NCI-H2196 treated with DMSO at 0.1 percent for 48 hours (cell line): ENCODE data around the gene GJD3.

Experiments
- DNase-seq: peaks from one replicate; lab custom pipeline; 2025; ENCODE audit not compliant: unreplicated experiment; lab: John Stamatoyannopoulos, UW

Gene GJD3

DNA sequence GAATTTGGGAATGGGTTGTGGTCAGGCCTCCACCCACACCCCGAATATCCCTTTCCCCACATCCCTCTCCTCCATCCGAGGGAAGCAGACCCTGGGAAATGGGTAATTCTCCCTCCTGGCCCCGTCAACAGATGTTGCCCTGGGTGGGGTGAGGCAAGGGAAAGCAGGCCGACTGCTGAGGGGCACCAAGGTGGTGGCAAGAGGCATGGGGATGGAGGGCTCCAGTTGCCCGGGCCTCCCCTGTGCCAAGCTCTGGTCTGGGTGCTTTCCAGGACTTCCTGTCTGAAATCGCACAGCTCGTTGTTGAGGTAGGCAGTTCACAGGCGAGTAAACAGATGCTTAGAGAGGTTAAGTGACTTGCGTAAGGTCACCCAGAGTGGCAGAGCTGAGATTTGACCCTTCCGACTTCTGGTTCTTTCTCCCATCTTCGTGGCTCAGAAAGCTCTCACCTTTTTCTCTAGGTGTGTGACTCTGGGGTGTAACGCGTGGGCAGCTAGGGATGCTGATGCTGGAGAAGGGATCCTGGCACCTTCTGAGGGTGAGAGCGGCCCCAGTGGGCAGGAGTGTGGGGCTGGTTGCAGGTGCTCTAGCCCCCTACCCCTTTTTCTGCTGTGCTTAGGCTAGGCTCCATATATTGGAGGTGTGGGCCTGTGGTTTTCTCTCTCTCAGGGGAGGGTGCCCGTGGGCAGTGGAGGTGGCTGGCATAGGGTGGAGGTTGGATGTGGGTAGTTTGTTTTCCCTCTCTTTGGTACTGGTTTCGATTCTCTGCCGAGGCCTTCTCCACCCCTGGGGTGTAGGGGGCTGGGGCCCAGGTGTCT is 38.3 kb downstream of the GJD3 start:
- DNase-seq = no peak

DNA sequence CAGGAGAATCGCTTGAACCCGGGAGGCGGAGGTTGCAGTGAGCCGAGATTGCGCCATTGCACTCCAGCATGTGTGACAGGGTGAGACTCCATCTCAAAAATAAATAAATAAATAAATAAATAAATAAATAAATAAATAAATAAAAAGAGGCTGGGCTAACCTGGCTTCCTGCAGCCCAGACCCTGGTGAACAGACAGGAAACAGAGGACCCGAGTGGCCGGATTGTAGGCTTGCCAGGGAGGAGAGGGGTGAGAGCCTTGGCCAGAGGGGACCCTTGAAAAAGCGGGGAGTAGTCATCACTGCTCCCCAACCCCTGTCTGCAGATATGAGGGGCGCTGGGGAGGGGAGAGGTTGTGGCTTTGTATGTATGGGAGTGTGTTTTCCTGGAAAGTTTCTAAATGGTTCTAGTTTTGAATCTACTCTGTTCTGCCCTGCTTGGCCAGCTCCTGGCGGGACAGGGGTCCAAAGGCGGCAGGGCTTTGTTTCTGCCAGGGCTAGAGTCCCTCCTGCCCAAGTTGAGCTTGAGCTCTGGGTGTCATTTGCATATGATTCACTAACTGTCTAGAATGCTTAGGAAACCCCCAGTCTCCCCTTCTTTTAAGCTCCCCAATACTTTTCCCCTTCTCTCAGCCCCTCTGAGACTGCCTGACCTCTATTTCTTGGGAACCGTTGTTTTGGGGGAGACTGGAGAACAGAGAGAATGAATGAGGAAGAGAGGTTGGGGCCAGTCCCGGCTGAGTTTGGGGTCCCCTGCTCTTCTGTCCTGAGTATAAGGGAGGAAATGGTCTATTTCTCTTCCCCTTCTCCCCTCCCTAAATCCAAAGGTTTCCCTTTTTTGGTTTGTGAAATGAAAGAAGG is 39.2 kb downstream of the GJD3 start:
- DNase-seq = no peak

DNA sequence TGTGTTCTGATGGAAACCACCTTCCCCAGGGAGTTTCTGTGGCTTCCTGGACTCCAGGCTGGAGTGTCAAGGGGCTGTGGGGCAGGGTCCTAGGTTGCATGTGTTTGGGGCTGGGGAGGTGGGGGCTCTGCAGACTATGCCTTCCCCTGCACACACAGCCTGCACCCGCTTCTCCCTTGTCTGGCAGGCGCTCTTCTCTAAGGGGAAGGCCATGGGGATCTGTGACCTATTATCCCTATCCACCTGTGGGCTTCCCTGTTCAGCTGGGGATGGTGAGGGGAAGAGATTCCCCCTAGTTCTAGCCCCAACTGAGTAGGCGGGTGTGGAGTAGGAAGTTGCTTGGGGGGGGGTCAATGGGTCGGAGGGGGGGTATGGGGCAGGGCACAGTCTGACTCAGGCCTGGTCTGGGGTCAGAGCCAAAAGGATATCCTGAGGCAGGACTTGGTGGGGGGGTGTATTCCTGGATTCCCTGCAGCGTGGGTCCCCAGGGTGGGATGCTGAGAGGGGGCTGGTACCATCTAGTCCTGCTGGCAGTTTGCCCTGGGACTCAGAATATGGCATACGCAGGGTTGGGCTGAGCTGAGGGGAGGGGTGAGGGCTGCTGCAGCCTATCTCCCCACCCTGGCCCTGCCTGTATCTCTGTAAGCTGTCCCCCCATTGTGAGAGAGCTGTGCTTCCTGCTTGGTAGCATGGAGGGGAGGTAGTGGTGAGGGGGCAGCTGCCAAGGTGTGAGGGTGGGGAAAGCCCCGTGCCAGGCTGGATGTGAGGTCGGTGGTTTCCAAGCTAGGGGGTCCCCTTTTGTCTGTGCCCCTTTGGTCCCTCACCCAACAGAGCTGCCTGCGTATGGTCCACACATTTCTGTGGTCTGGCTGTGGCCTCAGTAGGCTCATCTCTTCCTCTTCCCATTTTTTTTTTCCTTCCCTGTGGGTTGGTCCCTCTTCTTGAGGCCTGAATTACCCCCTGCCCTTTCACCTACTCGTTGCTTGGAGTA is 40.9 kb downstream of the GJD3 start:
- DNase-seq = no peak

GRCh38 chr17:40322358-40323315 is 41.9 kb downstream of the GJD3 start:
- DNase-seq = no peak

DNA sequence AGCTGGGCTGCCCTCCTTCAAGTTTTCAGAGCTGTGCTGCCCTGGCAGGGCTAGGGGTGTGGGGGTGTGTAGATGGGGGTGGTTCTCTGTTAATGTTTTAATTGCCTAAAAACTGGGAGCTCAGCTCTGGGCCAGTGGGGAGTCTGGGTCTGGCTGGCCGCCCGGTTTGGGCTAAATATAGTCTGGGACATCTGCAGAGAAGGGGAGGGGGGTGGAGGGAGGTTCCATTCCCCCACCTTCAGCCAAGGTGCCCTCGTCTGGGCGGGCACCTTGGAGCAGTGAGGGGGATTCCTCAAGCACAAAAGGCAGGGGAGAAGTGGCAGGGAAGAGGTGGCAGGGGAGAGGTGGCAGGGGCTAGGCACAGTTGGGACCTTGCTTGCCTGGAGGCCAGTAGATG is 42.6 kb downstream of the GJD3 start:
- no peak for DNase-seq

- no peak for DNase-seq
Observed at GRCh38 chr17:40321524-40321929, 43.0 kb downstream of the GJD3 start.

DNA sequence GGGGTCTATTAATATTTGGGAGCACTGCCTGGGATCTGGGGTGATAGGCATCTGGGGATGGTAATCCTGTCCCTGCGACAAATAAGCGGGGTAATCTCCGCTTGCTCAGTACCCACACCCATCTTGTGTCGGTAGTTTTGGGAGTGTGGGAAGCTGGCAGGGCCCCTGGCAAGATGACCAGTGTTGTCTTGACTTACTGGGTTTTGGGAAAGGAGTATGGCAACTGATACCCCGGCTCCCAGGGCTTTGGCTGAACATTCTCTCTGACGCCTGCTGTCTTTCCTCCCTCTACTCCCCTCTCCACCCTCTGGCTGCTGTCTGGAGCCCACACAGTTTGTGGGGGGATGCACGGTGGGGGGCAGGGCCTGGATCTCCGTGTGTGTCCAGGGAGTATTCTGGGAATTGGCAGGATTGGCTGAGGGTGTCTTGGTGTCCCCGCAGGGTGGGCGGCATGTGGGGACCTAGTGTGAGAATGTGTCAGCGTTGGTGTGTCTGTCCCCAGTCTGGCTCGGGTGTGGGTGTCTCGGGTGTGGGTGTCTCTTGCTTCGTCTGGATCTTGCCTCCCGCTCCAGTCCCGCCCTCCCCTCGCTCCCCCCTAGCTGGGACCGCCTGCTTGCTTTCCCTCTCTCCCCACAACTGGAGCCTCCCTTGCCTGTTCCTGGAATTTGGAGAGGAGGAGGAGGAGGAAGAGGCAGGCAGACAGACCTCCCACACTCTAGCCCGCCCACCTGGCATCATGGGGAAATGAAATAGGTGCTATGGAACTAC is 43.6 kb downstream of the GJD3 start:
- no peak for DNase-seq

DNA sequence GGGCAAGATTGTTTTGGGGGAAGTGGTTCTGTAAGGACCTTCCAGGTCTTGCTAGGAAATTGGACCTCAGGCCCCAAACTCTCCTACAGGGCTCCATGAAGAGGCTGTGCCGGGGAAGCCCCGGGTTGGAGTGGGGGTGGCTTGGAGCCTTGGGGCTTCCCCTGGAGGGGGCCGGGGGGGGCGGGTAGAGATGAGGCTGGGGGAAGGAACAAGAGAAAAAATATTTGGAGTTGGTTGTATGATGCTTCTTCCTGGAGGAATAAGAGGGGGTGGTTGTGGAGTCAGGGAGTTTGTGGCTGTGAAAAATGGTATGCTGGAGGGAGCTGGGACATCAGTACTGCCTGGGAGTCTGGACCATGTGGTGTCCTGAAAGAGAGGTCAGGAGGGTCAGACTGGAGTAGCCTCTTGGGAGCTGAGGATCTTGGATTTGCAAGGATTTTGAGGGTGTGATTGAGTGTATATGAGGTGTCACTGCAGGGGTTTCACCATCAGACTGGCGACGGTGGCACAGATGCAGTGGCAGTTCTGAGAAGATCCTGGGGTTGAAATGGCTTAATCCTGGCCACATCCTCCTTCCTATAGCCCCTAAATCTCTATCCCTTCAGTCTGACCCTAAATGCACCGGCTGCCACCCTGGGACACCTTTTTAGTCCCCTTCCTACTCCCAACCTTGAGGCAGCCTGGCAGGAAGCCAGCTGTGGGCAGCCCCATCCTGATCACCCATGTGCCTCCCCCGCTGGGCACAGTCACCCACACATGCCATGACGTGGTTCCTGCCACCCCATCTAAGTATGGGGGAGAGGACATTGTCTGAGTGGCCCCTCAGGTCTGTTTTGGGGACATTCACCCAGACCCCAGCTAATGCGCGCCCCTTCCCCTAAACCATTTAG is 44.6 kb downstream of the GJD3 start:
- no peak for DNase-seq

DNA sequence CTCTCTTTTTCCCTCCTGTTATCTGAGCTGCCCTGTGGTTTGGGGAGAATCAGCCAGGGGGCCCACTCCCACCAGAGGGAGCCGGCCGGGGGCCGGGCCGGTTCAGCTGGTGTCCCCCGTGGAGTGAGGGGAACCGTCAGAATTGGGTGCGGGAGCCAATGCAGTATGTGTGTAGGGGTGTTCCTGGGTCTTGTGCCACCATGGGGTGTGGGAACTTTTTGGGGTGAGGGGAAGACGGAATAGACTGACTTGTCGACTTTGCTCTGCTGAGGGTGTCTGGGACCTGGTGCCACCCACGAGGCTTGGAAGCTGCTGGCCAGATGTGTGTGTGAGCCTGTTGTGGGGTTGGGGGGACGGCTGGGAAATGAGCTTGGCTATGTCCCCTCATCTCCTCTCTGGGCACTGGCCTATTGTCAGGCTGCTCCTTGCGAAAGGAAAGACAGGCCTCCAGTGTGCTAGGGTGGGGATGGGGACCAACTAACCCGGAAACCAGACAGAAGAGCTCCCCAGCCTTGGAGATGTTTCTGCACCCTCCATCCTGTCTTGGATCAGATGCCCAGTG is 45.6 kb downstream of the GJD3 start:
- no peak for DNase-seq

DNA sequence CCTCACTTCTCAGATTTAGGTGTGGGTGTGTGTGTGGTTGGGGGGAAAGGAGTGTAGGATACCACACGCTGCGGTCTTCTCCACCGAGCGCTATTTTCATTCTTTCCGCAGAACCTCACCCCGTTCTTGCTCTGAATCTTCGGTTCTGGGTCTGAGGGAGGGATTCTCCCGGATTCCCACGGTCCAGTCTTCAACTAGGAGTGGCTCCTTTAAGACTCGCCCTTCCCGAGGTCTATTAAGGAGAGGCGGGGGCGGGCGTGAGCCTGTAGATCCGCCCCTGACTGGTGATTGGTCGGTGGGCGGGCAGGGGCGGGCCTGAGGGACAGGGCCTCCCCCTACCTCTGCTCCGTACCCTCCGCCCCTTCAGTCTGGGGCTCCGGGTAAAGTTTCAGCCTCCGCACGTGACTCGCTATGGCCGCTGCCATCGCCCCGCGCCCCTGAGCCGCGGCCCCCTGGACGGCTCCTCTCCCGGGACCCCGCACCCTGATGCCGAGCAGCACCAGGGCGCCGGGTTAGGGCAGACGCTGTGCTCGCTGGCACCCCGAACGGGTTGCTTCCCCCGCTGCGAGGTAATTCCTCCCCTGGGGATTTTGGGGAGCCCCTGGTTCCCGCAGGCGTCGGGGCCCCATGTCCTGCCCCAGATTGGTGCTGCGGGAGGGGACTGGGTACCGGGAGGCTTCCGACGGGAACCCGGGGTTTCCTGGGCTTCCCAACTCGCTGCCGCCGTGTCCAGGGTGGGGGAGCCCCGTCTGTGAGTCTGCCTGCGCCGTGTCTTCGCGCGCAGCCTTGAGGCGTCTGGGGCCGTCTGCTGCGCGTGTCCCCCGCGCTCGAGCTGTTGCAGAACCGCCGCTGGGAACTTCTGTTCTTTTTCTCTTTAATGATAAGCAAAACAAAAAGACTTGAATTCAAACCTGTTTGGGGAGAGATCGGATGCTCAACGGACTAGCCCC is 46.4 kb downstream of the GJD3 start:
- peak; percentile 68 for DNase-seq

DNA sequence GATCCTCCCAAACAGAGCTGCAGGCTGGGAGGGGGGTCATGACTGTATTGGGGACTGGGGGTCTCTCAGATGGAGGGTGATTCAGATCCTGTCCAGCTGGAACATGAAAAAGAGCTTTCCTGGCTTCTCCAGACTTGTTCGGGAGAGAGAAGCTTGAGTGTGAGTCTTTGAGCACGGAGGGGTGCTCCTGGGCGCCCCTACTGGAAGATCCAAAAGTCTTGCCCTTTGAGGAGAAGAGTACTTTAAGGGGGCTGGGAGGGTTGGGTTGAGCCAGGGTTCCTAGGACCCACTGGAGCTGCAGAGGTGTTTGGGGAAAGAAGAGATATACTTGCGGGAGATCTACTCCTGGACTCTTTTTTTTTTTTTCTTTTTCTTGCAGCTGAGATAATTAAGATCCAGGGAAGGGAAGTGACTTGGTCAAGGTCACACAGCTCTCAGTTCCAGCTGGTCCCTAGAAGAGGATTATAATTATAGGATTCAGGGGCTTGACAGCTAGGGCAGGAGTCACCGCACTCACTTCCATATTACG is 47.1 kb downstream of the GJD3 start:
- DNase-seq = no peak

DNA sequence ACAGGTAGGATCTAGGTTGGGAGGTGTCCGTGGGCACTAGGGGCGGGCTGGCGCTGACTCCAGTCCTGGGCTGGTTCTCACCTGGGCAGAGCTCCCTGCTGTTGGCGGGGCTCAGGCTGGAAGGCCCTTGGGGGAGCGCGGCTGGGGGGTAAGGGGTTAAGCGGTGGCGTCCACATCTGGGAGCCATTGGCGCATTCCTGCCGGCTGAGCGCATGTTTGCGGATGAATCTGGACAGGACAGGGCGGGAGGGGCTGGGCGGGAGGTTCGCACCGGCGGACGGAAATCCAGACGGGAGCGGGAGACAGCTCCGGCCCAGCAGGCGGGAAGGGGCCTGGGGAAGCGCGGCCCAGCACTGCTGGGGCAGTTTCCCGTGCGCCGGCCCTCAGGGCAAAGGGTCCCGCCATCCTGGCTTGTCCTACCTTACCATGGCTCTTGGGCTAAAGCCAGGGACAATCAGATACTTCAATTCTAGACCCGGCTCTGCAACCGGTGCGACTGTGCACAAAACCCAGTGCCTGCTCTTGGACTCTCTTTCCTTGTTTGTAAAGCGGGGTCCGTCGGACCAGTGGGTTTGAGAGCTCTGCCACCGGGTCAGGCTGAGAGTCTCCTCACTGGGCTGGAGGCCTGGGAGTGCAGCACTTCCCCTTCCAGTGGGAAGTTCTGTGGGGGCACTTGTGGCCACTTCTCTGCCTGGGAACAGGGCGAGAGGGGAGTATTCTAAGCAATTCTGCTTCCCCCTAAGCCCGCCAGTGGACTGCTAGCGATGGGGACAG is 47.8 kb downstream of the GJD3 start:
- no peak for DNase-seq

DNA sequence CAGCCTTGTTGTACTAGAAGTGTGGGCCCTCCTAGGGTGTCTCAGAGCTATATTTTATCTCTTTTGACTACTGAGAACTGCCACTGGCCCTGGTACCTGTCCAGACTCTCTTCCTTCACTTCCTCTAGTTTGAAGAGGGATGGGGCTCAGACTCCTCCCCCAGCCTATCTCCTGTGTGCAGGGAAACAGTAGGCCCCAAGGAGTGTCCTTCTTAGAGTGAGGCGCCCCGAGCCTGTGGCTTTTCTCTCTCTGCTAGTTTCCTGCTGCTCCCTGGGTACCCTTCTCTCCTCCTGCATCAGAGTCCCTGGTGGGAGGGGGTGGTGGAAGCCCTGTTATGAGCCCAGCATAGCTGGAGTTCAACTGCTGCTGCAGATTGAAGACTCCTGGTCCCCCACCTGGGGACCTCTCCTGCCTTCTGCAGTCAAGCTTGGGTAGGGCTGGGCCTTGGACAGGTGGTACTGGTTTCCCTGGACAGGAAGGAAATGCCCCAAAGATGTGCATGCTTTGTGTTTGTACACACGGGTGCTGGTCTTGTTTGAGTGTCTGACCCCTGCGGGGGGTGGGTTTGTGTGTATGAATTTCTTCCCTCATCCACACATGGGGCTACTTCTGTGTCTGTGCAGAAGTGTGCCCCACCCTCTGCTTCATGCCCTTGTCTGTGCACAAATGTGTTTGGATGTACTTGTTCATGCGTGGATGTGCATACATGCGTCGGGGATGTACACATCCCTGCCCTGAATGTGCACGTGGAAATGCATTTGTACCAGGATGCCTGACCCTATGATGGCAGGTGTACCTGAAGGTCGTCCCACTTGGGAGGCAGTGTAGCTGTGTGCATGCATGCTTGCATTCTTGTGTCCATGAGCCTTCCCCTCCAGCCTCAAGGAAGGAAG is 48.6 kb downstream of the GJD3 start:
- DNase-seq = no peak

DNA sequence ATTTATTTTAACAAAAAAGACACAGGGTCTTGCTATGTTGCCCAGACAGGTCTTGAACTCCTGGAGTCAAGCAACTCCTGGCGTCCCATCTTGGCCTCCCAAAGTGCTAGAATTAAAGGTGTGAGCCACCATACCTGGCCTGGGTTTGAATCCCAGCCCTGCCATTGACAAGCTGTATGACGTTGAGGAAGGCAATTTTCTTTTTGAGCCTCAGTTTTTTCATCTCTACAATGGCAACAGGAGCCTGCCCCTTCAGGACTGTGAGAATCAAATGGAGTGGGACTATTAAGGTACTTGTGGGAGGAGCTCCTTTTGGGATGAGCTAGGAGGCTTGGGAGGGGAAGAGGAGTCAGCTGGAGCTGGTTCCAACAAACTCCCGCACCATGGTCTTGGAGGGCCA is 49.3 kb downstream of the GJD3 start:
- no peak for DNase-seq

GRCh38 chr17:40314584-40314956 is 50.0 kb downstream of the GJD3 start:
- peak; percentile 64 for DNase-seq
